Sigmoid colon (tissue), 4 donors: ENCODE results near the gene ARHGEF17.

Experiments used
- EP300 ChIP-seq, 4 donors: sonication (generic); formaldehyde crosslinking; IDR thresholded peaks; one replicate each; pipeline ENCODE4 v1.6.1; 2017; ENCODE audit warnings: antibody characterized with exemption in 4 of 4
- POLR2AphosphoS5 ChIP-seq, 4 donors: sonication (generic); formaldehyde crosslinking; IDR thresholded peaks; one replicate each; pipeline ENCODE4 v1.6.1; 2017; ENCODE audit warnings: antibody characterized with exemption in 4 of 4
- TF ChIP-seq, protein P1 (sequence below), 4 experiments: fragments of 450-650 bp in 3 of 4; fragments of 200-600 bp in 1 of 4; IDR thresholded peaks; one replicate each; pipeline ENCODE4 v1.5.1; 2016 to 2019; ENCODE audit warnings: antibody characterized with exemption in 4 of 4, mild to moderate bottlenecking in 3 of 4, moderate library complexity in 2 of 4

DNA sequence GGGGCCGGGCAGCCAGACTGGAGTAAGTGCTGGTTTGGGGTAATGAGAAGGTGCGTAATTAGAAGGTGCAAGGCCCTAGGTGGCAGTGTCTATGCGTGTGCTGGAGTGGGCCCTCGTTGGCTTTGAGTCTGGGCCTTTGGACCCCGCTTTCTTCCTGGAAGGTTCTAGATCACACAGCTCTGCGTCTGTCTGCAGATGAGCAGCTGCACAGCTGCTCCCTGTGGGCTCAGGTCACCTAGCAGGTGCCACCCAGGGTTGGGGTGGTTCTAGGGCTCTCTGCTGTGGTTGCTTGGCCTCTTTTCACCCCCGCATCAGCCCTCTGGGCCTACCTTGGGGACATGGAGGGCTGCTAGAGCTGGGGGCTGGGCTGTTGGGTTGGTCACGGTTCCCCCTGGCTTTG, 78.5 kb downstream of the ARHGEF17 start:
- TF ChIP-seq, protein P1, sequence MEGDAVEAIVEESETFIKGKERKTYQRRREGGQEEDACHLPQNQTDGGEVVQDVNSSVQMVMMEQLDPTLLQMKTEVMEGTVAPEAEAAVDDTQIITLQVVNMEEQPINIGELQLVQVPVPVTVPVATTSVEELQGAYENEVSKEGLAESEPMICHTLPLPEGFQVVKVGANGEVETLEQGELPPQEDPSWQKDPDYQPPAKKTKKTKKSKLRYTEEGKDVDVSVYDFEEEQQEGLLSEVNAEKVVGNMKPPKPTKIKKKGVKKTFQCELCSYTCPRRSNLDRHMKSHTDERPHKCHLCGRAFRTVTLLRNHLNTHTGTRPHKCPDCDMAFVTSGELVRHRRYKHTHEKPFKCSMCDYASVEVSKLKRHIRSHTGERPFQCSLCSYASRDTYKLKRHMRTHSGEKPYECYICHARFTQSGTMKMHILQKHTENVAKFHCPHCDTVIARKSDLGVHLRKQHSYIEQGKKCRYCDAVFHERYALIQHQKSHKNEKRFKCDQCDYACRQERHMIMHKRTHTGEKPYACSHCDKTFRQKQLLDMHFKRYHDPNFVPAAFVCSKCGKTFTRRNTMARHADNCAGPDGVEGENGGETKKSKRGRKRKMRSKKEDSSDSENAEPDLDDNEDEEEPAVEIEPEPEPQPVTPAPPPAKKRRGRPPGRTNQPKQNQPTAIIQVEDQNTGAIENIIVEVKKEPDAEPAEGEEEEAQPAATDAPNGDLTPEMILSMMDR (IDR thresholded peaks at IDR 0.05) = no peak
- TF ChIP-seq EP300 (IDR thresholded peaks at IDR 0.05) (no peak), POLR2AphosphoS5 (IDR thresholded peaks at IDR 0.05) (no peak)
